ENCODE results near the gene FAM53A. TPM values are rescaled to one million over a fixed set of nuclear protein-coding genes. Genes with fewer than 3 reads are reported as not detected.

FAM53A gene
- total and polyA plus RNA-seq, 2 of the 4 experiments (the other 2 are of a cell fraction): 2.0 to 3.1 TPM

GRCh38 chr4:1711055-1711570 is 27.0 kb upstream of the FAM53A start (continued):
- TF ChIP-seq, protein P1, sequence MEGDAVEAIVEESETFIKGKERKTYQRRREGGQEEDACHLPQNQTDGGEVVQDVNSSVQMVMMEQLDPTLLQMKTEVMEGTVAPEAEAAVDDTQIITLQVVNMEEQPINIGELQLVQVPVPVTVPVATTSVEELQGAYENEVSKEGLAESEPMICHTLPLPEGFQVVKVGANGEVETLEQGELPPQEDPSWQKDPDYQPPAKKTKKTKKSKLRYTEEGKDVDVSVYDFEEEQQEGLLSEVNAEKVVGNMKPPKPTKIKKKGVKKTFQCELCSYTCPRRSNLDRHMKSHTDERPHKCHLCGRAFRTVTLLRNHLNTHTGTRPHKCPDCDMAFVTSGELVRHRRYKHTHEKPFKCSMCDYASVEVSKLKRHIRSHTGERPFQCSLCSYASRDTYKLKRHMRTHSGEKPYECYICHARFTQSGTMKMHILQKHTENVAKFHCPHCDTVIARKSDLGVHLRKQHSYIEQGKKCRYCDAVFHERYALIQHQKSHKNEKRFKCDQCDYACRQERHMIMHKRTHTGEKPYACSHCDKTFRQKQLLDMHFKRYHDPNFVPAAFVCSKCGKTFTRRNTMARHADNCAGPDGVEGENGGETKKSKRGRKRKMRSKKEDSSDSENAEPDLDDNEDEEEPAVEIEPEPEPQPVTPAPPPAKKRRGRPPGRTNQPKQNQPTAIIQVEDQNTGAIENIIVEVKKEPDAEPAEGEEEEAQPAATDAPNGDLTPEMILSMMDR (conservative IDR thresholded peaks at IDR 0.05; ENCODE audit: low read depth, low read length): no peak

GRCh38 chr4:1708581-1708980 is 24.5 kb upstream of the FAM53A start:
- no CpG with 5 or more reads among the region's 1 CpG for WGBS, 2 experiments (ENCODE audit: extremely low coverage in 2 of 2, insufficient read length in 1 of 2)
- no peak overlapping the region for H3K27ac ChIP-seq (ENCODE audit: insufficient read depth, low read length)
- no peak overlapping the region for H2BK5ac ChIP-seq (ENCODE audit: low read depth, low read length, poor library complexity, severe bottlenecking)
- no peak for TF ChIP-seq SMC3 (IDR thresholded peaks at IDR 0.05; ENCODE audit: low read depth, low read length)
- TF ChIP-seq CHD1 (IDR thresholded peaks at IDR 0.05; ENCODE audit: low read depth, low read length): no peak
- TF ChIP-seq, protein P2, sequence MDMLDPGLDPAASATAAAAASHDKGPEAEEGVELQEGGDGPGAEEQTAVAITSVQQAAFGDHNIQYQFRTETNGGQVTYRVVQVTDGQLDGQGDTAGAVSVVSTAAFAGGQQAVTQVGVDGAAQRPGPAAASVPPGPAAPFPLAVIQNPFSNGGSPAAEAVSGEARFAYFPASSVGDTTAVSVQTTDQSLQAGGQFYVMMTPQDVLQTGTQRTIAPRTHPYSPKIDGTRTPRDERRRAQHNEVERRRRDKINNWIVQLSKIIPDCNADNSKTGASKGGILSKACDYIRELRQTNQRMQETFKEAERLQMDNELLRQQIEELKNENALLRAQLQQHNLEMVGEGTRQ (IDR thresholded peaks at IDR 0.05; ENCODE audit: low read depth, low read length): no peak
- TF ChIP-seq RCOR1 (IDR thresholded peaks at IDR 0.05; ENCODE audit: insufficient replicate concordance, low read length): no peak
- TF ChIP-seq POLR2A (IDR thresholded peaks at IDR 0.05; ENCODE audit: low read depth, low read length): no peak
- TF ChIP-seq, protein P1 (conservative IDR thresholded peaks at IDR 0.05; ENCODE audit: low read depth, low read length): no peak
- TF ChIP-seq, protein P3, sequence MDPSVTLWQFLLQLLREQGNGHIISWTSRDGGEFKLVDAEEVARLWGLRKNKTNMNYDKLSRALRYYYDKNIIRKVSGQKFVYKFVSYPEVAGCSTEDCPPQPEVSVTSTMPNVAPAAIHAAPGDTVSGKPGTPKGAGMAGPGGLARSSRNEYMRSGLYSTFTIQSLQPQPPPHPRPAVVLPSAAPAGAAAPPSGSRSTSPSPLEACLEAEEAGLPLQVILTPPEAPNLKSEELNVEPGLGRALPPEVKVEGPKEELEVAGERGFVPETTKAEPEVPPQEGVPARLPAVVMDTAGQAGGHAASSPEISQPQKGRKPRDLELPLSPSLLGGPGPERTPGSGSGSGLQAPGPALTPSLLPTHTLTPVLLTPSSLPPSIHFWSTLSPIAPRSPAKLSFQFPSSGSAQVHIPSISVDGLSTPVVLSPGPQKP (IDR thresholded peaks at IDR 0.05; ENCODE audit: borderline replicate concordance, low read depth, low read length): no peak
- H3K4me2 ChIP-seq (ENCODE audit: low read depth, low read length): no peak overlapping the region
- H3K4ac ChIP-seq (ENCODE audit: low read depth, low read length): no peak overlapping the region
- in situ Hi-C loops (cut with MboI; ENCODE audit: low sequenced_read_pairs) (no loop called here), intact Hi-C loops (cut with micrococcal nuclease) (no loop called here), dilution Hi-C loops (cut with HindIII; ENCODE audit: low sequenced_read_pairs, unreplicated experiment) (no loop called here)
- peaks cover 13% of the 10 kb centered on the region; the same call in 1 of the 2 replicates for H3K9me1 ChIP-seq (ENCODE audit: insufficient read depth, low read length)
- ChIA-PET CTCF (interaction anchor here (1.3 to 1.4 kb wide), 2 partner anchors 9 to 15 kb away, joined by 4 to 6 read pairs; no protein-coding TSS in a partner anchor), POLR2A (ENCODE audit: unreplicated experiment) (no interaction called here)
- no peak overlapping the region for H3K14ac ChIP-seq (replicated peaks; ENCODE audit: low read depth, low read length)
- H3K56ac ChIP-seq (ENCODE audit: extremely low read depth, insufficient read depth, low read length): no peak overlapping the region
- H2BK120ac ChIP-seq (ENCODE audit: low read depth, low read length): no peak overlapping the region
- H2BK15ac ChIP-seq (ENCODE audit: low read depth, low read length): no peak overlapping the region
- no peak overlapping the region for H2AFZ ChIP-seq (replicated peaks; ENCODE audit: low read length, poor library complexity)
- peaks cover 11% of the 10 kb centered on the region for H3K4me1 ChIP-seq (ENCODE audit: control insufficient read depth, insufficient read depth, low read length)
- no peaks in the 10 kb centered on the region for H3K9me3 ChIP-seq (ENCODE audit: control insufficient read depth, insufficient read depth, low read length)
- no peak overlapping the region for H4K8ac ChIP-seq (ENCODE audit: low read depth in 2 of 2, low read length in 2 of 2)
- no peak overlapping the region for H3K4me3 ChIP-seq (ENCODE audit: insufficient read depth, low read depth, low read length)
- H3K27me3 ChIP-seq (ENCODE audit: control insufficient read depth, insufficient read depth, low read length): no peaks in the 10 kb centered on the region
- H3K23ac ChIP-seq (ENCODE audit: low read depth, low read length): peak overlapping the region; percentile 45; the same call in 1 of the 2 replicates
- BruUV-seq (replicated peaks): no TSS peak
- H4K91ac ChIP-seq (ENCODE audit: insufficient read depth, low read depth, low read length): no peak overlapping the region
- H3K9ac ChIP-seq (ENCODE audit: low read depth, low read length): no peak overlapping the region
- H3K18ac ChIP-seq (ENCODE audit: low read depth, low read length): no peak overlapping the region
- ATAC-seq (ENCODE audit: low read depth) (no peak), DNase-seq (no peak)
- H4K5ac ChIP-seq (ENCODE audit: low read depth, low read length): no peak overlapping the region
- no peak overlapping the region for H2BK20ac ChIP-seq (ENCODE audit: low read depth, low read length)
- peaks cover 15% of the 10 kb centered on the region for H3K36me3 ChIP-seq (ENCODE audit: control insufficient read depth, insufficient read depth, low read length)
- H2AK9ac ChIP-seq (replicated peaks; ENCODE audit: low read depth, low read length, poor library complexity): no peak overlapping the region
- H4K20me1 ChIP-seq (ENCODE audit: insufficient read depth, low read length): peaks cover 63% of the 10 kb centered on the region
- H3K79me1 ChIP-seq (ENCODE audit: low read depth in 1 of 2, low read length in 2 of 2): peaks cover 22 to 71% of the 10 kb centered on the region in 2 experiments
- no peak overlapping the region for H2AK5ac ChIP-seq (ENCODE audit: low read depth, low read length)
